Body of pancreas (tissue), 4 donors: Measurements from ENCODE around the gene PTPRF.

Experiments used
- POLR2A ChIP-seq, 3 donors: fragments of 450-650 bp; IDR thresholded peaks; one replicate each; pipeline ENCODE4 v1.6.1; 2016; ENCODE audit warnings: antibody characterized with exemption in 3 of 3, mild to moderate bottlenecking in 2 of 3
- TF ChIP-seq, protein P1 (sequence below), 7 experiments: fragments of 450-650 bp in 4 of 7; fragments of 200-600 bp in 3 of 7; sonication (generic) in 3 of 7; IDR thresholded peaks; one replicate each; pipeline ENCODE4 v1.5.1; 2016 to 2019; ENCODE audit warnings: antibody characterized with exemption in 7 of 7

DNA sequence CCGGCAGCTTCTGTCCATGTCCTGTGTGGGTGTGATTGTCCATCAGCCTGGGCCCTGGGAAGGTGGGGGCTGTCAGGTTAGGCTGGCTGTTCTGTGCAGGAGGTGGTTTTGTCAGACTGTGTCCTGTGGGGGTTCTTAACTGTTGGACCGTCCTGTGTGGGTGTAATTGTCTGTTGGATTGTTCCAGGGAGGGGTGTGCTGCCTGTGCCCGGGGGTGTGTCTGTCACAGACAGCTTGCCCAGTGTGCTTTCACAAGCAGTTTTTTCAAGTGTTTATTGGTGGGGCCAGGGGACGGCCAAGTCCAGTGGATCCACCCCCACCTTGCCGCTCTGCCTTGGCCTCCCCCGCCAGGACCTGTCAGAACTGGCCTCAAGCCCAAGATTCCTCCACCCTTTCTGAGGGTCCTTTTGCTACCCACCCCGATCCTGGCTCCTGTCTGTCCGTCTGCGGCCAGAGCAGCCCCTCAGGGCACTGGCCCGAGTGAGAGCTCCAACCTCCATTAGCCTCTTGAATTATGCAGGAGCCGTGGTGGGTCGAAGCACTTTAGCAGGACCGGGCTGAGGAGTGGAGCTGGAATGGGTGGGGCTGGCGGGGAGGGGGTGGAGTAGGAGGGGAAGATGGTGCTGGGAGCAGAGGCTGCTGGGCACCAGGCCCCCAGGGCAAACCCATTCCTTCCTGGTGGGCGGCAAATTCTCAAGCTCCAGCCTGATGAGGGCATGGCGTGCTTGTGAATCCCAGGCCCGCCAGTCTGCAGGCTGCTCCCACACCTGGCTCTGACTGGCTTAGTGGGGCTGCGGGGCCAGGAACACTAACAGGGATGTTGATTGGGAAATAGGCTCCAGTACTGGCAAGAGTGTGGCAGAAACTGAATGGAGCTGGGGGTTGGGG lies 47.2 kb downstream of the PTPRF start:
- TF ChIP-seq, protein P1, sequence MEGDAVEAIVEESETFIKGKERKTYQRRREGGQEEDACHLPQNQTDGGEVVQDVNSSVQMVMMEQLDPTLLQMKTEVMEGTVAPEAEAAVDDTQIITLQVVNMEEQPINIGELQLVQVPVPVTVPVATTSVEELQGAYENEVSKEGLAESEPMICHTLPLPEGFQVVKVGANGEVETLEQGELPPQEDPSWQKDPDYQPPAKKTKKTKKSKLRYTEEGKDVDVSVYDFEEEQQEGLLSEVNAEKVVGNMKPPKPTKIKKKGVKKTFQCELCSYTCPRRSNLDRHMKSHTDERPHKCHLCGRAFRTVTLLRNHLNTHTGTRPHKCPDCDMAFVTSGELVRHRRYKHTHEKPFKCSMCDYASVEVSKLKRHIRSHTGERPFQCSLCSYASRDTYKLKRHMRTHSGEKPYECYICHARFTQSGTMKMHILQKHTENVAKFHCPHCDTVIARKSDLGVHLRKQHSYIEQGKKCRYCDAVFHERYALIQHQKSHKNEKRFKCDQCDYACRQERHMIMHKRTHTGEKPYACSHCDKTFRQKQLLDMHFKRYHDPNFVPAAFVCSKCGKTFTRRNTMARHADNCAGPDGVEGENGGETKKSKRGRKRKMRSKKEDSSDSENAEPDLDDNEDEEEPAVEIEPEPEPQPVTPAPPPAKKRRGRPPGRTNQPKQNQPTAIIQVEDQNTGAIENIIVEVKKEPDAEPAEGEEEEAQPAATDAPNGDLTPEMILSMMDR (IDR thresholded peaks at IDR 0.05): no peak
- no peak for TF ChIP-seq POLR2A (IDR thresholded peaks at IDR 0.05)
